Adrenal gland (tissue), 5 donors: Measurements from ENCODE around the gene AGAP1.

Experiments
- CTCF ChIP-seq, 6 experiments: fragments of 450-650 bp in 4 of 6; fragments of 200-600 bp in 2 of 6; sonication (generic) in 1 of 6; IDR thresholded peaks; 1 replicate in 5 of 6; 2 replicates in 1 of 6; pipeline versions ENCODE4 v1.5.1 to v1.8.0; 2016 to 2021; ENCODE audit warnings: antibody characterized with exemption in 6 of 6, mild to moderate bottlenecking in 2 of 6, moderate library complexity in 1 of 6
- POLR2A ChIP-seq, 2 donors: fragments of 450-650 bp; IDR thresholded peaks; one replicate each; pipeline ENCODE4 v1.6.1; 2017; ENCODE audit warnings: antibody characterized with exemption in 2 of 2, mild to moderate bottlenecking in 2 of 2, moderate library complexity in 1 of 2
- donor health status: DM: no; HTN: no; CAD: no.

- TF ChIP-seq CTCF (IDR thresholded peaks at IDR 0.05) (no peak), POLR2A (IDR thresholded peaks at IDR 0.05) (no peak)
Observed at GRCh38 chr2:235976956-235977355, 483.1 kb downstream of the AGAP1 start.
